Activated gamma-delta T cell treated with Interleukin-2 at 50 U/mL for 16 hours (primary cell): Measurements from ENCODE around the gene SIX6.
"Not testable (repeated sequence)": the region's sequence is repeated elsewhere in the genome, so short reads cannot be mapped to it uniquely, and the experiment has no call there.

ENCODE experiments used
- DNase-seq: peaks from one replicate; pipeline ENCODE4 v3.0.0-alpha.2; 2020

The SIX6 gene

DNA sequence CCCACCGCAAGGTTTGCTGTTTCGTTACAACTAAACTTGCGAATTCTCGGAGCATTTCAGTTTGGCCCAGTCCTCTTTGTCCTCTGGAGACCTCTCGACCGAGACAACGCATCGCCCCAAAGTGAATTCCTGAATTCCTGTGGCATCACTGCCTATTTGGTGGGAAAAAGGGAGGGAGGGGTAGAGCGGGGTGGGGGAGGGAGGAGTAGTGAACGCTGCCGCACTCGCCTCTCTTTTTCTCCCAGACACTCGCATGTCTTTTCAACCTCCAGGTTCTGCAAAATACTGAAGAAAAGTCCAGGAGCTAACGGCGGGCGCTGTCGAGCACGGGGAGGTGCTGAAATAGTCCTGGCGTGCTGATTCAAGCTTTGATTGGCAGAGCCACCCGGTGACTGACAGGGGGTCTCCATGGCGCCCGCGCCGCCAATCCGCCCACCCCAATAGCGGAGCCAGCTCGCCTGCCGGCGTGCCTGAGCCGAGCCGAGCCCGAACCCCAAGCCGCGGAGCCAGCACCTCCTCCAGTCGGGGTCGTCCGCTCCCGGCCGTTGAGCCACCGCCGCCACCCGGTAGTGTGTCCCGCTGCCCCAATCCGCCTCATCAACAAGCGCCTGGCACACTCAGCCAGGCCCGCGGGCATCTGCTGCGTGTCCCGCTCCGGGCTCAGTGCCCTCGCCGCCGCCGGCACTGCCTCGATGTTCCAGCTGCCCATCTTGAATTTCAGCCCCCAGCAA lies at the start of gene SIX6:
Gene SIX6, plus strand, starts transcription at position 440 of the 731 bp plus-strand sequence. Its CDS starts 253 bp downstream, at position 693.
- DNase-seq = no peak

DNA sequence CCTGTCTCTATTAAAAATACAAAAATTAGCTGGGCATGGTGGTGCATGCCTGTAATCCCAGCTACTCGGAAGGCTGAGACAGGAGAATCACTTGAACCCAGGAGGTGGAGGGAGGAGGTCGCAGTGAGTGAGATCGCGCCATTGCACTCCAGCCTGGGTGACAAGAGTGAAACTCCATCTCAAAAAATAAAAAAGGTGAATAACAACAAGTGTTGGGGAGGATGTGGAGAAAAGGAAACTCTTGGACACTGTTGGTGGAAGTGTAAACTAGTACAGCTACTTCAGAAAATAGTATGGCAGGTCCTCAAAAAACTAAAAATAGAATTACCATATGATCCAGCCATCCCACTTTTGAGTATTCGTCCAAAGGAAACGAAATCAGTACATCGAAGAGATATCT lies 28.7 kb upstream of the SIX6 start:
- not testable (repeated sequence) for DNase-seq

DNA sequence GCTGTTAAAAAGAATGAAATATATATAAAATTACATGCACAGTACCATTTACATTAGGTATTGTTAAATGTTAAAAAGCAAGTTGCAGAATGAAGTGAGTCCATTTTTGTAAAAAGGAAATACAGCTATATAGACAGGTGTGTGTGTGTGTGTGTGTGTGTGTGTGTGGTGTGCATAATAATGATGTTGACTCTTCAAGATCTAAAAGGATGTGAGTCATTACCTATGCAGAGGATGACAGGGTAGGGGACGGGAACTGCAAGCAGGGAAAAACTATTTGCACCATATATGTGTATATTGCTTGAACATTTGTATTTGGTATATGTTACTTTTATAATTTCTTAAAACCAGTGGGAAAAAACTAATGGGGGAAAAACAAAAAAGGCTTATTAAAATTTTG lies 26.2 kb upstream of the SIX6 start:
- no peak for DNase-seq

DNA sequence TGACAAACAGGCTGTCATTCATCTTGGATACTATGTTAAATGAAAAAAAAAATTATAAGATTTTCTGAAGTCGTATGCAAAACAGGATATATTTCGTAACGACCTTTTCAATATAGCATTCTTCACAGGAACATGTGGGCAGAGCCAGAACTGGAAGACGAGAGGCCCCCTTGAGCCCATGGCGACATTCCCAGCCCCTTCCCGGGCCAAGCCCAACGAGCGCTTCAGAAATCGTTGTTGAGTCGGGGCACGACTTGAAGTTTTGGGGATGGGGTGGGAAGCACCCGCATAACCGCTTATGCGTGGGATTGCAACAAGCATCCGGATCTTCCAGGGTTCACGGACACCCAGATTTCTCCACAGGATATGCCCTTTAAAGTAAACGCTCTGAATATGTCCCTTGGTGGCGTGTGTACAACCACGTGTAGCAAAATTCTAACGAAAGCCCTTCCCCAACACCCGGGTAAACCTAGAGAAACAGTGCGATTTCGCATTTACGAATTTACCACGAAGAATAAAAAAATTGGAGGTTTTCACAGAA lies 23.8 kb upstream of the SIX6 start:
- no peak for DNase-seq

DNA sequence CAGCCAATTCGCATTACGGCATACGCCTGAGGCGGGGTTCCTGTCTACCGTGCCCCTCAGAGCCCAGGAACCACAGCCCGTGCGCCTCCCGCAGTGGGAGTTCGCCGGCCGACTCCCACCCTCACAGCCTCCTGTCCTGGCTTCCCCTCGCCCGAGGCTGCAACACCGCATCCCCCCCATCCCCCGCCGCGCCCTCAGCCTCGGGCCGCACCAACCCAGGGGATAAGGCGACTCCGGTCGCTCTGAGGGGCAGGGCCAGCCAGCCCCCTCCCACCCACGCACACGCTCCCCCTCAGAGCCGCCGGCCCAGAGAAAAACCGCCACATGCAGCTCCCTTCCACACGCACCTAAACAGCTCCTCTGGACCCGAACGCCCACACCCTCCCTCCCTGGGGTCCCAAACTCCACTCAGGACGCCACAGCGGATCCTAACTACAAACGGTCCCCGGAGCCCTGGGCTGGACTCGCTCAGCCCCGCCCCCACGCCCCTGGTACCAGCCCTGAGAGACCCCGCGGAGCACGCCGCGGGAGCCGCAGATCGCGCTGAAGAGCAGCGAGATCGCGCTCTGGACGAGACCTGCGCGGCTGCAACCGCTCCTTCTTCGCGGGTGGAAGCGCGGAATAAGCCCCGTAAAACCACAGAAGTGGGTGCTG lies 23.2 kb upstream of the SIX6 start, which contains the start of gene C14orf39:
Gene C14orf39, minus strand, starts transcription at position 466 of the 654 bp plus-strand sequence. CDS start 985 bp downstream, outside the sequence.
- DNase-seq = no peak

DNA sequence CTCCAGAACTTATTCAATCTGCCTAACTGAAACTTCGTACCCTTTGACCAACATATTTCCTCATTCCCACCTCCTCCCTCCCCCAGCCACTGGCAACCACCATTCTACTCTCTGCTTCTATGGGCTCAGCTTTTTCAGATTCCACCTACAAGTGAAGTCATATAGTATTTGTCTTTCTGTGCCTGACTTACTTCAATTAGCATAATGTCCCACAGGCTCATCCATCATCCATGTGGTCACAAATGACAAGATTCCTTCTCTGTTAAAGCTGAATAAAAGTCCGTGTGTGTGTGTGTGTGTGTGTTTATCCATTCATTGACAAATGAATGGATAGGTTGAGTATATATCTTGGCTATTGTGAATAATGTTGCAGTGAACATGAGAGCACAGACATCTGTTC lies 21.7 kb upstream of the SIX6 start:
- DNase-seq = no peak

DNA sequence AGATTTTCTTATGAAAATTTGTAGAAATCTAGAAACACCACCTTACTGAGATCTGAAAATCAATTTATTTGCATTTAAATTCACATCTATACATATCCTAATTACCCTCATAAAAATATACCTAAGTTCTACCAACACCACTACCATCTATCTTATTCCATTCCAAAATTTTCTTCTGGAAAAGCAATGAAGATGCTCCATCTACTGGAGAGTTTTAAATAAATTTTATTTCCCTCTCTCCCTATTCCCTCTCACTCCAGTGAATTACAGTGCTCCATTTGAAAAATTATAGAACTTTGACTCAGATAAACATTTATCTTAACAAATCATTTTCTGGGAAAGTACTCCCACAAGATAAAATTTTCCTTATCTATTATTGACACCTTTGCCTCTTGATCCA lies 20.8 kb upstream of the SIX6 start:
- no peak for DNase-seq

DNA sequence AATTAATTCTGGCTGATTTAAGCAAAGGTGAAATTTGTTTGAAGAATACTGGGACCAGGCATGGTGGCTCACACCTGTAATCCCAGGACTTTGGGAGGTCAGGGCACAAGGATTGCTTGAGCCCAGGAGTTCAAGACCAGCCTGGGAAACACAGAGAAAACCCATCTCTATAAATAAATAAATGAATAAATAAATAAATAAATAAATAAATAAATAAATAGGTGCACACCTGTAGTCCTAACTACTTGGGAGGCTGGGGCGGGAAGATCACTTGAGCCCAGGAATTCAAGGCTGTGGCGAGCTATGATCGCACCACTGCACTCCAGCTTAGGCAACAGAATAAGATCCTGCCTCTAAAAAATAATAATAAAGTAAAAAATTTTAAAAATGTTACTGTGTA lies 18.7 kb upstream of the SIX6 start:
- no peak for DNase-seq

DNA sequence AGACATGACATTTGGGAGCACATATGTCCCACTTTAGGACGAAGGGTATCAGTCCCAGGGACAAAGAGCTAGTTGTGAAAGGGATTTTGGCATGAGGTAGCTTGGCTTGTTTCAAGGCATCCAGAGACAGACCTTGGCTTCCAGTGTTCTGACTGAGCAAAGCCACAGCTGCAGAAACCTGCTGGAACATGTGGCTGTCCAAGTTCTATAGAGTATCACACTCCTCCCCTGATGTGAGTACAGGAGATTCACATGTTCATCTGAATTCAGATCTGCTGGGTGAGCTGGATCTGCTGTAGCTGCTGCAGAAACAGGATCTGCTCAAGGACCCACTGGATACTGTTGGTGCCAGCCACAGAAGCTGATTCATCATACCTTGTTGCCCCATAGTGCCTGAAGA lies 13.0 kb upstream of the SIX6 start:
- DNase-seq = no peak

DNA sequence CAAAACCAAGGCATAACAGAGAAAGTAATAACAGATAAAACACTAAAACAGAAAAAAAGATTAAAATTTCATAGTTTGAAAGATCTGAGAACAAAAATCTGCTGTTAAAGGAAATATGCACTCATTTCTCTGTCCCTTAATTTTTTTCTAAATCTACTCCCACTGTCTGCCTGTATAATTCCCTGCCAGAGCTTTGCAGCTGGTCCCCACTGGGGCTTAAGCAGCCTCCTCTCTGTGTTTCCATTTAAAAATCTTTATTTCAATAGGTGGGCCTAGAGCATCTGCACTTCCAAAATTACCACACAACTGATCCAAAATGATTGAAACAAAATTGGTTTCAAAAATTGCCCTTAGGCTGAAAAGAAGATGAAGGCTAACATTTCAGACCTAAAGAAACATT lies 6.4 kb upstream of the SIX6 start:
- DNase-seq = no peak

DNA sequence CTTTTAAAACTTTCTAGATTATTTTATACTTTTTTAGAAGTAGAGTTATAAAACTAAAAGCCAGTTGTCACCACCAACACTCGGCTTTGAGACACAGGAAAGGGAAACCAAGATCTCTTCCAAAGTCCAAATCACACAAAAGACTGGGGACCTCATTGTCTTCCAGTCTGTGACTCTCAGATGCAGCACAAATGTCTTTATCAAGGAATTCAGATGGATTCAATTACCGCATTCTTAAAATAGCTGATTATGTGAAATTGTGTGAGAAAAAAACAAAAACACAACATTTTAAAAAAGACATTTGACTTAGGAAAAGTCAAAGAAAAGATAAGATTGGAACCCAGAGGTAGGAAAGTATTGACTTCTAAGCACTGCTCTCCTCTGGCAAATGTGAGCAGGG lies 3.5 kb upstream of the SIX6 start:
- DNase-seq = no peak

DNA sequence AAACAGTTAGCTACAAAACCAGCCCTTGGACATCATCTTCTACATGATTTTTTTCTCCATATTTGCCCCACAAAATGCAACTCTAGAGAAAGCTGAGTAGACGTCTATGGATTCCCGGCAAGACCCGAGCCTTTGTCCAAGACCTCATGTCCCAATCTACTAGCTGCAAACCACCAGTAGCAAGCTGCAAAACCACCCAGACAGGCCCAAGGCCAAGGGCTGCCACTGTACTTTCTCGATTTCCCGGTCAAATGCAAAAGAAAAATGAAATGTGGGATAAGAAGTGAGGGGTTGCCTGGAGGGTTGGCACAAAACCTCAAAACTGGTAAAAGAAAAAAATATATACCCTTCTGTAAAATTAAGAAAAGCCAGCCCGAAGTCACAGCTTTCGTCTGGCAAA lies 2.9 kb upstream of the SIX6 start:
- no peak for DNase-seq

DNA sequence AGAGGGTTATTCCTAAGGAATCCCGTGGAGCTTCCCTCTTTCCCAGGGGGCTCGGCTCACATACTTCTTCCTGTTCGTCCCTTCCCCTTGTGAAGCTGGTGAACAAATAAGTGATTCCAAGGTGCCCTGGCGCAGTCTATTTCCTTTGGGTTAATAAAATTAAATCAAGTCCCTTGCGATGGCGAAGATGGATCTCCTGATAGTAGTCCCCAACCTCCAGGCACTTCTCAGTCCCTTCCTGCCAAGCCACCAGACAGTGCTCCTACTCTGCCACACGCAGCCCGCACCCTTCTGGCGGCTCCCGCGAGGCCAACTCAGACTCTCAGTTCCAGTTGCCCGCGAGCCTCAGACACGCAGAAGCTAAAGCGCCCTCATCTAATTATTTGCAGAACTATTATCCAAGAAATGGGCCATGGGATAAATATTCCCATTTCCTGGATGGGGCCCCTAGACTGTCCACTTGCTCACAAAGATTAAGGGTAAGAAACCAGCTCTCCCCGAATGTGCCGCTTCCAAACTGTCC lies 2.4 kb upstream of the SIX6 start:
- DNase-seq = no peak

DNA sequence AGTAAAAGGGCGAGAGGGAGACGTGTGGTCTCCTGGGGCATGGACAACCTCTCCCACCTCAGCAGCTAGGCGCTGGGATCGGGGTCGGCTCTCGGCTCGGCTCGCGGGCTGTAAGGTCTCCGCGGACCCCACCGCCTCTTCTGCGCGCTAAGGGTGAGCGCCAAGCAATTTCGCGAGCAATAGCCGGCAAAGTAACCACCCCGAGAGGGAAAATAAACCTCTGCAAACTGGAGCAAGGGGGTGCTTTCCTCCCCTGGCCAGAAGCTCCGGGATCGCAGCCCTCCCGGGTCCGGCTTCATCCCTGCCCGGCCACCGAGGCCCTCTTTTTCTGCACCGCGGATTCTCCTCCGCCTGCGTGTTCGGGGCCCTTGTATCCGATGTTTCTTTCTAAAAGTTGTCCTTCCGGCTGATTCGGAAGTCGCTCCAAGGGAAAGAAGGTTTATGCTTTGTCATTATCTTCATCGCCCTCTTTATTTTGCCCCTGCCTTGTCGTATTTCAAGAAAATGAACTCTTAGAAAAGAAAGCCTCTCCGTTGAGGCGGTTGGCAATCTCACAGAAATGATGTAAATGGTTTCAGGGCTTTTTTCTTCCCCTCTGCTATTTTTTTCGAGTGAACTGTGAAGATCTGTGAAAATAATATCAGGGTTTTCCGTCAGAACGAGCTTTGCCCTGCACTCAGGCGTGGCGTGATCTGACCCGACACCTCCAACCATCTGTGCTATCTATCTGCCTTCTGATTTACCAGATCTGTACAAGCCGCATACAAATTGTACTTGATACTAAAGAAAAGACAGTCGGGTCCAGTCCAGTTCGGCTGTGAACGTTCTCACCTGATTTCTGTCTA lies 1.7 kb upstream of the SIX6 start:
- no peak for DNase-seq

DNA sequence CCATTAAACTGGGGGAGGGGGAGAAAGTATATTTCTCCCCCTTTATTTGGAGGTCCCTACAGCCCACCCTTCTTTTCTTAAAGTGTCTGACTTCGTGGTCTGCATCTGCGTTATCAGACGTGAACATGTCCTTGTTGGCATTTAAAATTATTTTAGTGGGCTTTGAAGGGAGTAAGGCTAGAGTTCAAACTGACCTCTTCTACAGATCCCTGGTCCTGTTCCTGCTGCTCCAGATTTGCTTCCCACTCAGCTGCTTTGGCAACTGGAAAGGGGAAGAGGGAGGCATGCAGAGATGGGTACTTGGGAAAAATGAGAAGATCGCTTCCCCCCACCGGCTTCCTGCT lies 611 bp upstream of the SIX6 start:
- no peak for DNase-seq

DNA sequence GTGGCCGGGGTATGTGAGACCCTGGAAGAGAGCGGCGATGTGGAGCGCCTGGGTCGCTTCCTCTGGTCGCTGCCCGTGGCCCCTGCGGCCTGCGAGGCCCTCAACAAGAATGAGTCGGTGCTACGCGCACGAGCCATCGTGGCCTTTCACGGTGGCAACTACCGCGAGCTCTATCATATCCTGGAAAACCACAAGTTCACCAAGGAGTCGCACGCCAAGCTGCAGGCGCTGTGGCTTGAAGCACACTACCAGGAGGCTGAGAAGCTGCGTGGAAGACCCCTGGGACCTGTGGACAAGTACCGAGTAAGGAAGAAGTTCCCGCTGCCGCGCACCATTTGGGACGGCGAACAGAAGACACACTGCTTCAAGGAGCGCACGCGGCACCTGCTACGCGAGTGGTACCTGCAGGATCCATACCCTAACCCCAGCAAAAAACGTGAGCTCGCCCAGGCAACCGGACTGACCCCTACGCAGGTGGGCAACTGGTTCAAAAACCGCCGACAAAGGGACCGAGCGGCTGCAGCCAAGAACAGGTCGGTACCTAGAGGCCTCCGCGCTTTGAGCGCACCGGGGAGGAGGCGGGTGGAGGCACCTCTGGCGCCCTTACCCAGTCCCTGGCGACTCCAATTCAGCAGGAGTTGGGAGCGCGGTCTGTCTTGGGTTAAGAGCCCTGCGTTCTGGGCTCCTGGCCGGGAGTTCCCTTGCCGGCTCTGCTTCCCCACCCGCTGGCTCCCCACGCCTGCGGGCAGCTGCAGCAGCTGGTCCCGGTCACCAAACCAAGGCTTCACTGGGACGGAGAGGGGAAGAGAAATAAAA lies 700 bp downstream of the SIX6 start:
- no peak for DNase-seq

DNA sequence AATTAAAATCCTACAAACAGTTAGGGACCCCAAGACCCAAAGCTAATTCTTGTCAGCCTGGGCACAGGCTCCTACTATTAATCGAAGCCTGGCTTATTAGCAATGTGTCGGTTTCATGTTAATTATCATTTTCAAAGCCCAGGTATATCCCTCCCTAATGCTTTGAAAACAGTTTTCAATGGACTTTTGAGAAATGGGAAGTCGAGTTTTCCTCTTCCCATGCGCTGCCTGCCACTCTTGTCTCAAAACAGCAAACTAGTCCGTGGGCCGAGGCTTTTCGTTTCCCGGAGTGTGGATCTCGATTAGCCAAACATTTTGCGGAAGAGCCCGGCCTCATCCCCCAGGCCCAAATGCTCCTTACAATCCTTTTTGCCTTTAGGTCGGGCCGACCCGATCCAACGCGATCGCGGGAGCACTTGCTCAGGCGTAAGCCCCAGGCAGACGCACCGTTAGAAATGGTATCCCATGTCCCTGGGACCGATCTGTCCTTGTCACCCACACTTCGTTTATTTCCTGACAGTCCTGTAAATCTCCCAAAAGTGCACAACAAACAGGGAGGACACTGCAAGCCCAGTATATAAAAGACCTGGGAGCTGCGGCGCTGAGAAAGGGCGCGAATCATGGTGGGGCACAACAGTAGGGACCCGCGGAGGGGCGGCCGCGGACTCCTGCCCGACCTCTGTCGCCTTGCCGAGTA lies 1.5 kb downstream of the SIX6 start:
- no peak for DNase-seq

DNA sequence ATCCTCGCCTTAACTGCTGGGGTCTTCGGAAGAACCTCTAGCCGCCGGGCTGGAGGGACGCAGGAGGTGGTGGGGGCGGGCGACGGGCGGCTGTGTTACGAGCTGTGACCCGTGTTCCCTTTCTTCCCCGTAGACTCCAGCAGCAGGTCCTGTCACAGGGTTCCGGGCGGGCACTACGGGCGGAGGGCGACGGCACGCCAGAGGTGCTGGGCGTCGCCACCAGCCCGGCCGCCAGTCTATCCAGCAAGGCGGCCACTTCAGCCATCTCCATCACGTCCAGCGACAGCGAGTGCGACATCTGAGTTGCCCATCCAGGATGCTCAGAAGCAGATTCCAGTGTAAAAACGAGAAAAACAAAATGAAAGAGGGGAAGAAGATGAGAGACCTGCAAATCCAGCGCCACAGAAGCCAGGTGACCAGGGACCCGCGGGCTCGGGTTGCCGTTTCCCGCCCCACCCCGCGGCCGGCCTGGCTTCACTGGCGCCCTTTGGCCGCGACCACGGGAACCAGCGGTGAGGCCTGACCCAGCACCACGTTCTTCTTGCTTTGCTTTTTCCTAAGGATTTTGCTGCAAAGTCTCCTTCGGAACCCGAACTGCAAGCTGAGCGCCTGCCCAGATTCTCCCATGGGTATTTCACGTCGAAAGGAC lies 2.1 kb downstream of the SIX6 start:
- no peak for DNase-seq

DNA sequence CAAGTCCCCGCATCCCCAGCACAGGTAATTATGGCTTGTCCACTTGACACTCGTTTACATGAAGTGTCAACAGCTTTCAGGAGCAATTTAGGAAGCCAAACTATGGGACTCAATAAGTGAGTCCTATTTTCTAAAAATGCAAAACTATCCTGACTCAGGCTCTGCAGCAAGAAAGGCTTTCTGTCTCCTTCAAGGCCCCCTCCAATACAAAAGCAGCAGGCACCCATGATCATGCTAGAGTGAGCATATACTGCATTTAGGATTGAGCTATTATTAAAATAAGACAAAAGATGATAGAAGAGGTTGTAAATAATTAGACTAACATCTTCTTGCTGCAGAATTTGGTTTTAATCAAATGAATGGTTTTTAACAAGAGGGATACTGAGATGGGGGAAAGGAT lies 3.2 kb downstream of the SIX6 start:
- no peak for DNase-seq

DNA sequence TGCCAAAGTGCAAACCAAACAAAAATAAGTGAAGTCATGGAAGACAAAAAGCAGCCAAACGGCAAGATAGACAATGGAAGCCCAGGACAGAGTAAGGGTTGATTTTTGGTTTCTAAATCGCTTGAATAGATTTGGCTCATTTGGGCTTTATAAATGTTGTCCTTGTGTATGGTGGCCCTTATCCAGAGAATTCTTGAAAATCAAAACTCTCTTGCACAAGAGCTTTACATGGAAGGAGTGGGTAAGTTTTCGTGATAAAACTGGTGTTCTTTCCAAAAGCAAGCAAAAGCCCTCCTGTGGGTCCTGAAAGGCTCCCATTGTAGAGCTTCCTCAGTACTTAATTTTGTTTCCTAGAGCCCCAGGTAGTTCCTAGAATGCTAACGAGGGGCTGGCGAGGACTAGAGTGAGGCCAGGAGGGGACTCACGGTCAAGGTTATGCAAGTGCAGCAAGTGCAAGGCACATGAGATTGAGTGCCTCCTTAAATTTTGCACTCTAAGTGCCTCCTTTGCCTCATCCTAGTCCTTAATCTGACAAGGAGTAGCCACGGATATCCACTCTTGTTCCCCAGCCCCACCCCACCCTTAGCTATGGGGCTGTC lies 4.1 kb downstream of the SIX6 start:
- no peak for DNase-seq

DNA sequence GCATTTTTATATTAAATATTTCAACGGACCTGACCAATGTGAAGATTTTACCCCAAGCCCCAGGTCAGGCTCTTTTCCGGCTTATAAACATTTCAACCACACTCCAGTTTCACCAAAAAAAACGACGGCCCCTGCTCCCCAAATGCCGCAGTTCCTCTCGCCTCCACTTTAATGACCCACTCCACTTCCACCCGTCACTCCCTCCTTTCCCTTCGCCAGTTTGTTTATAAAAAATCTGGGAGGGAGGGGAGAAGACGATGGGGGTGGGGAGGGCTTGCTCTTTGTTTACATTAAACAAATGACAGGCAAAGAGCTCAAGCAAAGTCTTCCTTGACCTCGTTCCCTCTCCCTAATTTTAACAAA lies 5.4 kb downstream of the SIX6 start:
- DNase-seq = no peak
